GM18873 (cell line): ENCODE measurements around the gene HSCB.
"Not testable (repeated sequence)": the region's sequence is repeated elsewhere in the genome, so short reads cannot be mapped to it uniquely, and the experiment has no call there.

Experiments
- ATAC-seq: cut with Tn5 transposase; IDR thresholded peaks from one replicate; pipeline ENCODE4 v1.9.1; 2021; ENCODE audit warnings: mild to moderate bottlenecking, moderate library complexity, moderate number of reproducible peaks; ENCODE audit not compliant: unreplicated experiment, low FRiP score

HSCB gene

GRCh38 chr22:28783786-28784671 is 42.2 kb downstream of the HSCB start:
- ATAC-seq: no peak

- ATAC-seq: no peak
Observed at GRCh38 chr22:28788601-28789000, 46.8 kb downstream of the HSCB start.

- no peak for ATAC-seq
Observed at GRCh38 chr22:28791124-28791523, 49.3 kb downstream of the HSCB start.

GRCh38 chr22:28791841-28792490 is 50.1 kb downstream of the HSCB start:
- peak; percentile 59 for ATAC-seq

- ATAC-seq: peak; percentile 30
Observed at GRCh38 chr22:28792491-28793383, 50.9 kb downstream of the HSCB start.

GRCh38 chr22:28793976-28794584 is 52.2 kb downstream of the HSCB start:
- ATAC-seq: no peak

- no peak for ATAC-seq
Observed at GRCh38 chr22:28795071-28795693, 53.3 kb downstream of the HSCB start.

- ATAC-seq: no peak
Observed at GRCh38 chr22:28795932-28796856, 54.4 kb downstream of the HSCB start.

GRCh38 chr22:28798810-28799605 is 57.2 kb downstream of the HSCB start:
- ATAC-seq: no peak

- ATAC-seq: peak; percentile 14
Observed at GRCh38 chr22:28799606-28800307, 57.9 kb downstream of the HSCB start.

- ATAC-seq: peak; percentile 54
Observed at GRCh38 chr22:28800308-28801041, 58.6 kb downstream of the HSCB start, which contains the start of gene XBP1. XBP1 (minus strand) TSS chr22:28800569.

GRCh38 chr22:28801845-28802594 is 60.2 kb downstream of the HSCB start:
- ATAC-seq: no peak

GRCh38 chr22:28802595-28803123 is 60.8 kb downstream of the HSCB start:
- no peak for ATAC-seq

GRCh38 chr22:28805426-28805825 is 63.6 kb downstream of the HSCB start:
- ATAC-seq: not testable (repeated sequence)
